HG02870 (cell line): Measurements from ENCODE around the gene RBM33.

ENCODE experiments used
- ATAC-seq: cut with Tn5 transposase; IDR thresholded peaks from one replicate; pipeline ENCODE4 v1.9.1; 2021; ENCODE audit warnings: mild to moderate bottlenecking, moderate library complexity; ENCODE audit not compliant: unreplicated experiment

RBM33 gene

GRCh38 chr7:155791214-155791737, 146.8 kb downstream of the RBM33 start:
- no peak for ATAC-seq

GRCh38 chr7:155791836-155792235, 147.4 kb downstream of the RBM33 start:
- ATAC-seq = no peak

GRCh38 chr7:155792315-155792960, 148.0 kb downstream of the RBM33 start:
- no peak for ATAC-seq

GRCh38 chr7:155792999-155793560, 148.6 kb downstream of the RBM33 start:
- ATAC-seq = no peak

GRCh38 chr7:155793720-155794119, 149.3 kb downstream of the RBM33 start:
- no peak for ATAC-seq

GRCh38 chr7:155794196-155794595, 149.7 kb downstream of the RBM33 start:
- no peak for ATAC-seq

- ATAC-seq = no peak
Observed at GRCh38 chr7:155795401-155795800, 150.9 kb downstream of the RBM33 start.

- no peak for ATAC-seq
Observed at GRCh38 chr7:155795951-155796350, 151.5 kb downstream of the RBM33 start.

- peak; percentile 71 for ATAC-seq
Observed at GRCh38 chr7:155796381-155797261, 152.2 kb downstream of the RBM33 start.

- no peak for ATAC-seq
Observed at GRCh38 chr7:155797262-155798250, 153.1 kb downstream of the RBM33 start.

- no peak for ATAC-seq
Observed at GRCh38 chr7:155798673-155799439, 154.4 kb downstream of the RBM33 start.

GRCh38 chr7:155799514-155799913, 155.1 kb downstream of the RBM33 start:
- ATAC-seq = no peak

- no peak for ATAC-seq
Observed at GRCh38 chr7:155800301-155800700, 155.8 kb downstream of the RBM33 start.

GRCh38 chr7:155800741-155801267, 156.3 kb downstream of the RBM33 start:
- no peak for ATAC-seq

GRCh38 chr7:155802291-155802690, 157.8 kb downstream of the RBM33 start:
- no peak for ATAC-seq

GRCh38 chr7:155802906-155803417, 158.5 kb downstream of the RBM33 start:
- ATAC-seq = no peak

GRCh38 chr7:155803418-155804376, 159.2 kb downstream of the RBM33 start:
- ATAC-seq = no peak

- ATAC-seq = no peak
Observed at GRCh38 chr7:155804431-155804831, 160.0 kb downstream of the RBM33 start.
